IPS DF 19.7 (cell line): ENCODE results near the gene CNDP2.
"Not testable (repeated sequence)": the region's sequence is repeated elsewhere in the genome, so short reads cannot be mapped to it uniquely, and the experiment has no call there.

Experiments used
- DNase-seq: peaks from one replicate; pipeline ENCODE4 v3.0.0-alpha.2; 2013; ENCODE audit warnings: low read depth, low spot score

The CNDP2 gene

GRCh38 chr18:74517236-74517630 lies 21.1 kb downstream of the CNDP2 start:
- DNase-seq: no peak

GRCh38 chr18:74518456-74519295 lies 22.5 kb downstream of the CNDP2 start:
- no peak for DNase-seq

GRCh38 chr18:74519320-74520095 lies 23.3 kb downstream of the CNDP2 start:
- DNase-seq: no peak

GRCh38 chr18:74520096-74520833 lies 24.1 kb downstream of the CNDP2 start:
- no peak for DNase-seq

GRCh38 chr18:74521068-74521725 lies 25.0 kb downstream of the CNDP2 start:
- no peak for DNase-seq

GRCh38 chr18:74522635-74523548 lies 26.7 kb downstream of the CNDP2 start:
- no peak for DNase-seq

- no peak for DNase-seq
Measured at GRCh38 chr18:74524097-74524496, 27.9 kb downstream of the CNDP2 start.

- DNase-seq: not testable (repeated sequence)
Measured at GRCh38 chr18:74524915-74525314, 28.8 kb downstream of the CNDP2 start.

- DNase-seq: no peak
Measured at GRCh38 chr18:74525741-74526140, 29.6 kb downstream of the CNDP2 start.

GRCh38 chr18:74526488-74526887 lies 30.3 kb downstream of the CNDP2 start:
- DNase-seq: no peak

GRCh38 chr18:74528478-74528877 lies 32.3 kb downstream of the CNDP2 start:
- no peak for DNase-seq

GRCh38 chr18:74528913-74529312 lies 32.8 kb downstream of the CNDP2 start:
- no peak for DNase-seq

GRCh38 chr18:74529378-74529777 lies 33.2 kb downstream of the CNDP2 start:
- no peak for DNase-seq

GRCh38 chr18:74529811-74530583 lies 33.8 kb downstream of the CNDP2 start:
- no peak for DNase-seq

- DNase-seq: no peak
Measured at GRCh38 chr18:74530584-74530862, 34.4 kb downstream of the CNDP2 start.

- DNase-seq: no peak
Measured at GRCh38 chr18:74531043-74531442, 34.9 kb downstream of the CNDP2 start.

GRCh38 chr18:74532511-74533025 lies 36.4 kb downstream of the CNDP2 start:
- no peak for DNase-seq

- no peak for DNase-seq
Measured at GRCh38 chr18:74533666-74534065, 37.5 kb downstream of the CNDP2 start.

GRCh38 chr18:74534150-74534969 lies 38.2 kb downstream of the CNDP2 start, which contains the start of gene CNDP1:
CNDP1 (plus strand) TSS chr18:74534500; CDS start chr18:74534668, 168 bp downstream.
- no peak for DNase-seq
